WTC11 (cell line): ENCODE results near the gene LENG1.
A peak's percentile ranks its signal among the peaks of the same experiment; 100 is the strongest.

Source experiments
- CBFB ChIP-seq: sonication (generic); formaldehyde crosslinking; IDR thresholded peaks from 2 replicates; pipeline ENCODE4 v1.8.1; 2022; ENCODE audit warnings: mild to moderate bottlenecking, low read depth, missing genetic modification reagents
- CTCF ChIP-seq: fragments of 200-600 bp; IDR thresholded peaks from 2 replicates; pipeline ENCODE4 v1.8.0; 2022; ENCODE audit warnings: antibody characterized with exemption
- E2F4 ChIP-seq: sonication (generic); formaldehyde crosslinking; IDR thresholded peaks from 2 replicates; pipeline ENCODE4 v1.8.1; 2022; ENCODE audit warnings: low read depth, mild to moderate bottlenecking, moderate library complexity, missing genetic modification reagents, borderline replicate concordance
- FOXJ3 ChIP-seq: sonication (generic); formaldehyde crosslinking; IDR thresholded peaks from 2 replicates; pipeline ENCODE4 v1.9.0; 2021; ENCODE audit warnings: missing genetic modification reagents, mild to moderate bottlenecking, borderline replicate concordance
- FOXP1 ChIP-seq: sonication (generic); formaldehyde crosslinking; IDR thresholded peaks from 2 replicates; pipeline ENCODE4 v1.8.0; 2022; ENCODE audit warnings: missing genetic modification reagents, mild to moderate bottlenecking, moderate library complexity, borderline replicate concordance
- MYBL2 ChIP-seq: sonication (generic); formaldehyde crosslinking; IDR thresholded peaks from 2 replicates; pipeline ENCODE4 v1.8.1; 2023; ENCODE audit warnings: mild to moderate bottlenecking, moderate library complexity, missing genetic modification reagents
- NFYB ChIP-seq: sonication (generic); formaldehyde crosslinking; conservative IDR thresholded peaks from 2 replicates; pipeline ENCODE4 v1.8.0; 2022; ENCODE audit warnings: low read depth, missing genetic modification reagents
- PRRX2 ChIP-seq: fragments of 250-450 bp; sonication (Bioruptor Pico); IDR thresholded peaks from 2 replicates; pipeline ENCODE4 v1.8.0; 2021; ENCODE audit warnings: mild to moderate bottlenecking
- RORB ChIP-seq: fragments of 250-450 bp; sonication (Bioruptor Pico); IDR thresholded peaks from 2 replicates; pipeline ENCODE4 v1.9.0; 2021; ENCODE audit warnings: mild to moderate bottlenecking
- TF ChIP-seq, protein P1 (sequence below): sonication (generic); formaldehyde crosslinking; IDR thresholded peaks from 2 replicates; pipeline ENCODE4 v1.8.1; 2022; ENCODE audit warnings: low read depth, missing genetic modification reagents, borderline replicate concordance
- TF ChIP-seq, protein P2 (sequence below): sonication (generic); formaldehyde crosslinking; IDR thresholded peaks from 2 replicates; pipeline ENCODE4 v1.8.1; 2023; ENCODE audit warnings: mild to moderate bottlenecking, missing genetic modification reagents
- TF ChIP-seq, protein P3 (sequence below): sonication (generic); formaldehyde crosslinking; IDR thresholded peaks from 2 replicates; pipeline ENCODE4 v1.8.0; 2022; ENCODE audit warnings: mild to moderate bottlenecking, missing genetic modification reagents

GRCh38 chr19:54136864-54137698 is 22.4 kb downstream of the LENG1 start:
- TF ChIP-seq MYBL2 (CRISPR knock-in tag) (no peak), FOXP1 (no peak), CTCF (no peak), PRRX2 (CRISPR knock-in tag) (no peak), CBFB (no peak), RORB (CRISPR knock-in tag) (no peak), FOXJ3 (CRISPR knock-in tag) (no peak), E2F4 (CRISPR knock-in tag) (no peak), NFYB (CRISPR knock-in tag) (peak; percentile 97)
- TF ChIP-seq, protein P1, sequence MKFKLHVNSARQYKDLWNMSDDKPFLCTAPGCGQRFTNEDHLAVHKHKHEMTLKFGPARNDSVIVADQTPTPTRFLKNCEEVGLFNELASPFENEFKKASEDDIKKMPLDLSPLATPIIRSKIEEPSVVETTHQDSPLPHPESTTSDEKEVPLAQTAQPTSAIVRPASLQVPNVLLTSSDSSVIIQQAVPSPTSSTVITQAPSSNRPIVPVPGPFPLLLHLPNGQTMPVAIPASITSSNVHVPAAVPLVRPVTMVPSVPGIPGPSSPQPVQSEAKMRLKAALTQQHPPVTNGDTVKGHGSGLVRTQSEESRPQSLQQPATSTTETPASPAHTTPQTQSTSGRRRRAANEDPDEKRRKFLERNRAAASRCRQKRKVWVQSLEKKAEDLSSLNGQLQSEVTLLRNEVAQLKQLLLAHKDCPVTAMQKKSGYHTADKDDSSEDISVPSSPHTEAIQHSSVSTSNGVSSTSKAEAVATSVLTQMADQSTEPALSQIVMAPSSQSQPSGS (CRISPR knock-in tag): no peak
- TF ChIP-seq, protein P2, sequence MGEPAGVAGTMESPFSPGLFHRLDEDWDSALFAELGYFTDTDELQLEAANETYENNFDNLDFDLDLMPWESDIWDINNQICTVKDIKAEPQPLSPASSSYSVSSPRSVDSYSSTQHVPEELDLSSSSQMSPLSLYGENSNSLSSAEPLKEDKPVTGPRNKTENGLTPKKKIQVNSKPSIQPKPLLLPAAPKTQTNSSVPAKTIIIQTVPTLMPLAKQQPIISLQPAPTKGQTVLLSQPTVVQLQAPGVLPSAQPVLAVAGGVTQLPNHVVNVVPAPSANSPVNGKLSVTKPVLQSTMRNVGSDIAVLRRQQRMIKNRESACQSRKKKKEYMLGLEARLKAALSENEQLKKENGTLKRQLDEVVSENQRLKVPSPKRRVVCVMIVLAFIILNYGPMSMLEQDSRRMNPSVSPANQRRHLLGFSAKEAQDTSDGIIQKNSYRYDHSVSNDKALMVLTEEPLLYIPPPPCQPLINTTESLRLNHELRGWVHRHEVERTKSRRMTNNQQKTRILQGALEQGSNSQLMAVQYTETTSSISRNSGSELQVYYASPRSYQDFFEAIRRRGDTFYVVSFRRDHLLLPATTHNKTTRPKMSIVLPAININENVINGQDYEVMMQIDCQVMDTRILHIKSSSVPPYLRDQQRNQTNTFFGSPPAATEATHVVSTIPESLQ: no peak
- TF ChIP-seq, protein P3, sequence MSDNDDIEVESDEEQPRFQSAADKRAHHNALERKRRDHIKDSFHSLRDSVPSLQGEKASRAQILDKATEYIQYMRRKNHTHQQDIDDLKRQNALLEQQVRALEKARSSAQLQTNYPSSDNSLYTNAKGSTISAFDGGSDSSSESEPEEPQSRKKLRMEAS (CRISPR knock-in tag): no peak
